ENCODE data around the gene COL18A1.
A peak's percentile ranks its signal among the peaks of the same experiment; 100 is the strongest.
"Not testable (repeated sequence)": the region's sequence is repeated elsewhere in the genome, so short reads cannot be mapped to it uniquely, and the experiment has no call there.

Gene COL18A1

GRCh38 chr21:45528981-45529784, 124.2 kb downstream of the COL18A1 start:
- Mint-ChIP-seq H3K27me3 (no peaks in the 10 kb centered on the region), H3K4me1 (peaks cover 9 to 26% of the 10 kb centered on the region in 2 donors), H3K36me3 (peaks cover 33 to 38% of the 10 kb centered on the region in 2 donors), H3K9me3 (peaks cover 0 to 1% of the 10 kb centered on the region in 2 donors), H3K4me3 (no peak overlapping the region), H3K27ac (no peak overlapping the region)
- DNase-seq (no peak), ATAC-seq (replicated peaks) (no peak)

DNA sequence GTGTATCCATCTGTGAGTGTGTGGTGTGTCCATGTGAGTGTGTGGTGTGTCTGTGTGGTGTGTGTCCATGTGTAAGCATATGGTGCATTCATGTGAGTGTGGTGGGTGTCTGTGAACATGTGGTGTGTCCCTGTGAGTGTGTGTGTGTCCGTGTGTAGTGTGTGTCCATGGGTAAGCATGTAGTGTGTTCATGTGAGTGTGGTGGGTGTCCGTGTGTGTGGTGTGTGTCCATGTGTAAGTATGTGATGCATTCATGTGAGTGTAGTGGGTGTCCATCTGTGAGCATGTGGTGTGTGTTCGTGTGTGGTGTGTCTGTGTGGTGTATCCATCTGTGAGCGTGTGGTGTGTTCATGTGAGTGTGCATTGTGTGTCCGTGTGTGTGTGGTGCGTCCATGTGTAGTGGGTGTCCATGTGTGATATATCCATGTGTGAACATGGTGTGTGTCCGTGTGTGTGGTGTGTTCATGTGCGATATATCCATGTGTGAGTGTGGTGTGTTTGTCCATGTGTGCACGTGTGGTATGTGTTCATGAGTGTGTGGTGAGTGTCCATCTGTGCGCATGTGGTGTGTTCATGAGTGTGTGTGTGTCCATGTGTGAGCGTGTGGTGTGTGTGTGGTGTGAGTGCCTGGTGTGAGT, 124.9 kb downstream of the COL18A1 start:
- peaks cover 33 to 42% of the 10 kb centered on the region in 2 donors for H3K36me3 Mint-ChIP-seq

GRCh38 chr21:45530423-45531113, 125.6 kb downstream of the COL18A1 start:
- peaks cover 14 to 32% of the 10 kb centered on the region in 2 donors for H3K4me1 Mint-ChIP-seq
- no peak overlapping the region for H3K4me3 Mint-ChIP-seq
- H3K27ac Mint-ChIP-seq = no peak overlapping the region
- ATAC-seq (replicated peaks) = no peak
- peaks cover 38 to 42% of the 10 kb centered on the region in 2 donors for H3K36me3 Mint-ChIP-seq
- H3K27me3 Mint-ChIP-seq = no peaks in the 10 kb centered on the region
- no peak for DNase-seq
- peaks cover 0 to 1% of the 10 kb centered on the region in 2 donors for H3K9me3 Mint-ChIP-seq

More for the DNA sequence above, 124.9 kb downstream of the COL18A1 start:
- H3K9me3 Mint-ChIP-seq = peaks cover 0 to 1% of the 10 kb centered on the region in 2 donors
- H3K27ac Mint-ChIP-seq = no peak overlapping the region
- H3K27me3 Mint-ChIP-seq = no peaks in the 10 kb centered on the region
- H3K4me3 Mint-ChIP-seq = no peak overlapping the region
- ATAC-seq (replicated peaks) (no peak), DNase-seq (no peak)
- peaks cover 12 to 26% of the 10 kb centered on the region in 2 donors for H3K4me1 Mint-ChIP-seq

GRCh38 chr21:45531114-45531392, 126.1 kb downstream of the COL18A1 start:
- not testable (repeated sequence) for H3K9me3 Mint-ChIP-seq; H3K27ac Mint-ChIP-seq; H3K27me3 Mint-ChIP-seq; H3K4me3 Mint-ChIP-seq; DNase-seq; ATAC-seq (replicated peaks)
- Mint-ChIP-seq H3K36me3 (peaks cover 34 to 41% of the 10 kb centered on the region in 2 donors), H3K4me1 (peaks cover 14 to 34% of the 10 kb centered on the region in 2 donors)

DNA sequence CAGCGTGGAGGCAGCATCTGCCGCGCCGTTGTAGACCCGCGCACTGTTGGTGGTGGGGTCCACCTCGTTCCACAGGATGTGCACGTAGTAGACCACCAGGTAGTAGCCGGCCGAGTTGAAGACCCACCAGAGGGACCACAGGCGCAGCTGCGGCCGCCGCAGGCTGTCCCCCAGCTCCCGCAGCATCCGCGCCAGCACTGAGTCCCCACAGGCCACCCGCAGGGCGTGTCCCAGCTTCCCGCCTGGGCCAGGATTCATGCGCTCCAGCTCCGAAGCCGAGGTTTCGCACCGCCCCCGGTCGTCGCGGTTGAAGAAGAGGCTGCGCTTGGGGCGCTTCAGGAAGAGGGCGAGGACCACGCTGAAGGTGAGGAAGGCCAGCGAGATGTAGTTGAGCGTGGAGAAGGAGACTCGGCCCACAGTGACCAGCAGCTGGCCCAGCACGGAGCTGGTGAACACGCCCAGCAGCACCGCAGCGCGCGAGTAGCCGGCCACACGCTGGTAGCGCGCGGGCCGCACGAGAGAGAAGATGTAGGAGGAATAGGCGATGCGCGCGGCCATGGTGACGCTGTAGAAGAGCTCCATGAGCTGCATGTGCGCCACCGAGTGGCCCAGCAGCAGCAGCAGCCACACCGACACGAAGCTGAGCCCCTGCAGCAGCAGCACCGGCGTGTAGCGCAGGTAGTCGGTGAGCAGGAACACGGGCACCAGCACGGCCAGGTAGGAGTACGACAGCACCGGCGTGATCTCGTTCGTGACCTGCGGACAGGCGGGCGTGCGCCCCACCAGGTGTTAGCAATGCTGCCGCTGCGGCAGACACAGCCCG, 126.6 kb downstream of the COL18A1 start:
- Mint-ChIP-seq H3K27me3 (no peaks in the 10 kb centered on the region), H3K36me3 (peaks cover 35 to 46% of the 10 kb centered on the region in 2 donors), H3K4me1 (peaks cover 16 to 34% of the 10 kb centered on the region in 2 donors), H3K4me3 (no peak overlapping the region), H3K9me3 (peaks cover 0 to 1% of the 10 kb centered on the region in 2 donors), H3K27ac (no peak overlapping the region)
- no peak for DNase-seq
- no peak for ATAC-seq (replicated peaks)

GRCh38 chr21:45532826-45533360, 127.9 kb downstream of the COL18A1 start:
- ATAC-seq (replicated peaks) (no peak), DNase-seq (no peak)
- Mint-ChIP-seq H3K36me3 (peaks cover 27 to 39% of the 10 kb centered on the region in 2 donors), H3K9me3 (peaks cover 0 to 1% of the 10 kb centered on the region in 2 donors), H3K27me3 (no peaks in the 10 kb centered on the region), H3K27ac (peak overlapping the region; percentile 48), H3K4me1 (peaks cover 16 to 28% of the 10 kb centered on the region in 2 donors), H3K4me3 (no peak overlapping the region)

DNA sequence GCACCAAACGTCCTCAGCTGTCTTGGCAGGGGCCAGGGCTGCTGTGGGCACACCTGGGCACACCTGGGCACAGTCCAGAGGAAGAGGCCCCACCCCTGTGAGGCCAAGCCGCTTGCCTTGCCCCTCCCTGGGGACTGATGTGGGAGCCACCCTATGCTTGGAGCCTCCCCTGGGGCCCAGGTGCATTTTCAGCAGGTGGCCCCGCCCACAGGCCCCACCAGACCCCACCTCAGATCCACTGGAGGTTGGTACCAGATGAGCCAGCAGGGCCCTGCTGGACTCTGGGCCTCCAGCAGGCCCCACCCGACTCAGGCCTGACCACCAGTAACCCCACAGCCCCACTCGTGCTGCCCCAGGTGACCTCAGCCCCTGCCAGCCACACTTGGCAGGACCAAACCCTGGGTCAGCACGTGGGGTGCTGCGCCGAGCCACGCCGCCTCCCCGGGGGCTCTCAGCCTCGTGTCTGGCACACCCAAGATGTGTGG, 128.4 kb downstream of the COL18A1 start:
- no peak overlapping the region for H3K4me3 Mint-ChIP-seq
- ATAC-seq (replicated peaks) (no peak), DNase-seq (no peak)
- H3K36me3 Mint-ChIP-seq = peaks cover 24 to 38% of the 10 kb centered on the region in 2 donors
- H3K4me1 Mint-ChIP-seq = peaks cover 16 to 28% of the 10 kb centered on the region in 2 donors
- peaks cover 0 to 1% of the 10 kb centered on the region in 2 donors for H3K9me3 Mint-ChIP-seq
- H3K27me3 Mint-ChIP-seq = no peaks in the 10 kb centered on the region
- H3K27ac Mint-ChIP-seq = no peak overlapping the region

GRCh38 chr21:45533846-45534635, 129.1 kb downstream of the COL18A1 start:
- no peak for ATAC-seq (replicated peaks)
- Mint-ChIP-seq H3K4me1 (peaks cover 16 to 28% of the 10 kb centered on the region in 2 donors), H3K36me3 (peaks cover 22 to 38% of the 10 kb centered on the region in 2 donors), H3K27me3 (no peaks in the 10 kb centered on the region), H3K9me3 (peaks cover 0 to 1% of the 10 kb centered on the region in 2 donors), H3K27ac (no peak overlapping the region), H3K4me3 (no peak overlapping the region)
- no peak for DNase-seq

- Mint-ChIP-seq H3K9me3 (peaks cover 0 to 1% of the 10 kb centered on the region in 2 donors), H3K36me3 (peaks cover 22 to 38% of the 10 kb centered on the region in 2 donors), H3K27me3 (no peaks in the 10 kb centered on the region), H3K27ac (peak overlapping the region; percentile 43), H3K4me1 (peaks cover 19 to 30% of the 10 kb centered on the region in 2 donors), H3K4me3 (no peak overlapping the region)
- no peak for DNase-seq
- no peak for ATAC-seq (replicated peaks)
These were observed 129.8 kb downstream of the COL18A1 start for GRCh38 chr21:45534636-45535331.

DNA sequence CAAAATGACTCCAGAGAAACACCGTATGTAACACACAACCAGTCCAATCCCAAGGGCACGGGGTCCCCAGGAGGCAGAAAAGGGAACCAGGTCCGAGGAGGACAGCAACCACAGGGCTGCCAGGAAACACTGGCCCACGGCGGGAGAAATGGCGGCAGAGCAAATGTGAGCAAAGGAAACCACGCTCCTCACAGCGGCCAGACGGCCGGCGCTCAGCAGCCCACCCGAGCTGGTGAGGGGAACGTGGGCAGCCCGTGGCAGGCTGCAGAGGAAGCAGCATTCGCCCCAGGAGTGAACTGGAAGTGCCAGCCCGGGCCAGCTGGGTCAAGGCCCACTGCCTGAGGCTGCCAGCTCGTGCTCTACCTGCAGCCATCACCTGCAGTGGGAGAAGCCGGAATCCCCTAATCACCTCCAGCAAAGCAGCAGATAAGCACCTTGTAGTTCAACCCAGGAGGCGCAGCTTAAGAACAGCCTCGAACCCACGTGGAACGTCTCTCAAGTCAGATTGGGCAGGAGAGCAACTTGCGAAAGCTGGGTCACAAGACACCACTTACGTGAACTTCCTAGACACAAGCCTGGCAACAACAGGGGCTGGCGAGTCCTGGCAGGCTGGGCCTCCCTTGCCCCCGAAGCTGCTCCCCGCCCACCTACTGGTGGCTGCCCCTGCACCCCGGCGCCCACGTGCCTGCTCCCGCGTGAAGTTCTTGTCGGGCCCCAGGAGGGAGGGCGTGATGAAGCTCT, 130.5 kb downstream of the COL18A1 start:
- peak overlapping the region; percentile 43 for H3K27ac Mint-ChIP-seq
- H3K4me1 Mint-ChIP-seq = peaks cover 24 to 38% of the 10 kb centered on the region in 2 donors
- no peaks in the 10 kb centered on the region for H3K27me3 Mint-ChIP-seq
- peaks cover 0 to 1% of the 10 kb centered on the region in 2 donors for H3K9me3 Mint-ChIP-seq
- H3K4me3 Mint-ChIP-seq = no peak overlapping the region
- peaks cover 22 to 38% of the 10 kb centered on the region in 2 donors for H3K36me3 Mint-ChIP-seq
- DNase-seq (no peak), ATAC-seq (replicated peaks) (no peak)

- H3K4me3 Mint-ChIP-seq = no peak overlapping the region
- DNase-seq = no peak
- peaks cover 19 to 36% of the 10 kb centered on the region in 2 donors for H3K36me3 Mint-ChIP-seq
- no peak overlapping the region for H3K27ac Mint-ChIP-seq
- no peaks in the 10 kb centered on the region for H3K27me3 Mint-ChIP-seq
- ATAC-seq (replicated peaks) = no peak
- H3K9me3 Mint-ChIP-seq = peaks cover 0 to 1% of the 10 kb centered on the region in 2 donors
- H3K4me1 Mint-ChIP-seq = peaks cover 27 to 47% of the 10 kb centered on the region in 2 donors
These were observed 131.5 kb downstream of the COL18A1 start for GRCh38 chr21:45536301-45537081.

Data from stimulated activated naive B cell treated with anti-CD40 and anti-IgM and Interleukin-4, amounts not matched to agents 10 μg/mL and 1 μg/mL and 100 μg/mL, for 72 hours (primary cell).